ENCODE results near the gene BAIAP2L2.

Gene BAIAP2L2

GRCh38 chr22:38070250-38070921, 40.1 kb downstream of the BAIAP2L2 start:
- in situ Hi-C loops (cut with MboI; ENCODE audit: low sequenced_read_pairs): loop anchor here (25.0 kb wide), 1 partner anchor 517 kb away; no protein-coding TSS in a partner anchor

- in situ Hi-C loops (cut with MboI; ENCODE audit: low sequenced_read_pairs): loop anchor here (25.0 kb wide), 1 partner anchor 518 kb away; no protein-coding TSS in a partner anchor
Observed at GRCh38 chr22:38069372-38070249, 40.9 kb downstream of the BAIAP2L2 start.

GRCh38 chr22:38068641-38069371, 41.7 kb downstream of the BAIAP2L2 start:
- in situ Hi-C loops (cut with MboI; ENCODE audit: low sequenced_read_pairs): loop anchor here (25.0 kb wide), 1 partner anchor 518 kb away; no protein-coding TSS in a partner anchor

- in situ Hi-C loops (cut with MboI; ENCODE audit: low sequenced_read_pairs): loop anchor here (25.0 kb wide), 1 partner anchor 519 kb away; no protein-coding TSS in a partner anchor
Observed at GRCh38 chr22:38067761-38068360, 42.6 kb downstream of the BAIAP2L2 start.

- in situ Hi-C loops (cut with MboI; ENCODE audit: low sequenced_read_pairs): loop anchor here (25.0 kb wide), 1 partner anchor 520 kb away; no protein-coding TSS in a partner anchor
Observed at GRCh38 chr22:38067028-38067415, 43.5 kb downstream of the BAIAP2L2 start.

- in situ Hi-C loops (cut with MboI; ENCODE audit: low sequenced_read_pairs): loop anchor here (25.0 kb wide), 1 partner anchor 521 kb away; no protein-coding TSS in a partner anchor
Observed at GRCh38 chr22:38066381-38067027, 44.0 kb downstream of the BAIAP2L2 start.

- in situ Hi-C loops (cut with MboI; ENCODE audit: low sequenced_read_pairs): loop anchor here (25.0 kb wide), 1 partner anchor 522 kb away; no protein-coding TSS in a partner anchor
Observed at GRCh38 chr22:38065539-38065938, 44.9 kb downstream of the BAIAP2L2 start.

GRCh38 chr22:38062791-38063190, 47.7 kb downstream of the BAIAP2L2 start:
- in situ Hi-C loops (cut with MboI; ENCODE audit: low sequenced_read_pairs): loop anchor here (25.0 kb wide), 1 partner anchor 525 kb away; no protein-coding TSS in a partner anchor

GRCh38 chr22:38056969-38057891, 53.3 kb downstream of the BAIAP2L2 start, which contains the start of gene PICK1:
Gene PICK1, plus strand, starts transcription at chr22:38057404. Its CDS starts 406 bp downstream, at chr22:38057810.
- in situ Hi-C loops (cut with MboI; ENCODE audit: low sequenced_read_pairs): loop anchor here (25.0 kb wide), 1 partner anchor 530 kb away; no protein-coding TSS in a partner anchor

- in situ Hi-C loops (cut with MboI; ENCODE audit: low sequenced_read_pairs): loop anchor here (25.0 kb wide), 1 partner anchor 535 kb away; no protein-coding TSS in a partner anchor
Observed at GRCh38 chr22:38051900-38052862, 58.3 kb downstream of the BAIAP2L2 start.

- in situ Hi-C loops (cut with MboI; ENCODE audit: low sequenced_read_pairs): loop anchor here (25.0 kb wide), 1 partner anchor 536 kb away; no protein-coding TSS in a partner anchor
Observed at GRCh38 chr22:38051261-38051660, 59.2 kb downstream of the BAIAP2L2 start.

- in situ Hi-C loops (cut with MboI; ENCODE audit: low sequenced_read_pairs): loop anchor here (25.0 kb wide), 1 partner anchor 537 kb away; no protein-coding TSS in a partner anchor
Observed at GRCh38 chr22:38050720-38051119, 59.8 kb downstream of the BAIAP2L2 start.

- in situ Hi-C loops (cut with MboI; ENCODE audit: low sequenced_read_pairs): loop anchor here (25.0 kb wide), 1 partner anchor 537 kb away; no protein-coding TSS in a partner anchor
Observed at GRCh38 chr22:38049812-38050619, 60.5 kb downstream of the BAIAP2L2 start.

GRCh38 chr22:38046070-38046748, 64.3 kb downstream of the BAIAP2L2 start:
- in situ Hi-C loops (cut with MboI; ENCODE audit: low sequenced_read_pairs): no loop called here

GRCh38 chr22:38043151-38044039, 67.1 kb downstream of the BAIAP2L2 start:
- in situ Hi-C loops (cut with MboI; ENCODE audit: low sequenced_read_pairs): no loop called here

Data from HL-60/S4 (cell line).